ENCODE results near the gene PPP1R13B.

The PPP1R13B gene

GRCh38 chr14:103770902-103771301 is 76.5 kb downstream of the PPP1R13B start:
- DNase-seq: no peak

- DNase-seq: no peak
Measured at GRCh38 chr14:103770500-103770899, 76.9 kb downstream of the PPP1R13B start.

GRCh38 chr14:103767336-103767894 is 80.0 kb downstream of the PPP1R13B start:
- DNase-seq: no peak

GRCh38 chr14:103765526-103765925 is 81.8 kb downstream of the PPP1R13B start:
- DNase-seq: no peak

- DNase-seq: no peak
Measured at GRCh38 chr14:103763730-103764488, 83.5 kb downstream of the PPP1R13B start.

- no peak for DNase-seq
Measured at GRCh38 chr14:103762541-103762940, 84.8 kb downstream of the PPP1R13B start.

- no peak for DNase-seq
Measured at GRCh38 chr14:103762036-103762435, 85.3 kb downstream of the PPP1R13B start.

DNA sequence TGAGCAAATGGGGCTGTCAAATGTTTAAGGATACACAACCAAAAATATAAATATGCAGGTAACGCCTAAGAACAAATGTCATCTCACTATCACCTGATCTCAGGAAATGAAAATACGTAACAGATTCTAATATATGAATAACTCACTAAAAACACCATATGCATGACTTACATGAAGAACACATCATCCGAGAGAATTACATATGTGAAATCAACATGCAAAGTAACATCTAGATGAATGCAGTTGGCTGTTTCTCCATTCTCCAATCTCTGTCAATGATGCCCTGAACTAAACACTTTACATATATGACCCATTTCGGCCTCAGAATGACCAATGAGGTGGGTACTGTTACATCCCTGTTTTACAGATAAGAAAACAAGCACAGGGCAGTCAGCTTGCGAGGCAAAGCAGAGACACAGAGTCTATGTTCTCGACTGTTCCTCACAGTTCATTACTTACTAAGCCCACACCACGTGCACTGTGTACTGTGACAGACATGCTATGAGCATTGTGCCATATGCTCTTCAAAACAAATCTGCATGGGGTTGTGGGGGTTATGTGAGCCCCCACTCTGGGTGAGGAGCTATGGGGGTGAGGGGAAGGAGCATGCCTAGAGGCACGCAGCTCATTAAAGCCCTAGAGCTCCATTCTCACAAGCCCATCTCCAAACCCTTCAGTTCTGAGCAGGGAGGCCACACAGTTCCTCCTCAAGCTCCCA is 89.2 kb downstream of the PPP1R13B start:
- no peak for DNase-seq

DNA sequence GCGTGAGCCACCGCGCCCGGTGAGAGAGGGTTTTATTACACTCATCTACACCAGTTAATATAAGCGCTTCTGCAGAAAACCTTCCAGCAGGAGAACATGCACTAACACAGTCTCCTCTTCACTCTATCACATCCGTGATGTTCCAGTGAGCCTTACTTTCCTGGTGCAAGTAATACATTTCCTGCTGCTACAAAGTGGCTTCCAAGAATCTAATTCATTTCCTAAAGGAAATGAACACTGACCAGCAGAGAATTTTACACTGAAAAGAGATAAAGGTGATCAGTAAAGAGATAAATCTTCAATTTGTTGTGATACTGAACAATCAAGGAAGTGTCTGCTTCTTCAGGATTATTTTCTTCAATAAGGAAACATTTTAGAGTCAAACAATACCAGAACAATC is 92.3 kb downstream of the PPP1R13B start:
- no peak for DNase-seq

GRCh38 chr14:103753774-103754173 is 93.6 kb downstream of the PPP1R13B start:
- DNase-seq: no peak

- DNase-seq: no peak
Measured at GRCh38 chr14:103749860-103750259, 97.5 kb downstream of the PPP1R13B start.

- no peak for DNase-seq
Measured at GRCh38 chr14:103749452-103749851, 97.9 kb downstream of the PPP1R13B start.

DNA sequence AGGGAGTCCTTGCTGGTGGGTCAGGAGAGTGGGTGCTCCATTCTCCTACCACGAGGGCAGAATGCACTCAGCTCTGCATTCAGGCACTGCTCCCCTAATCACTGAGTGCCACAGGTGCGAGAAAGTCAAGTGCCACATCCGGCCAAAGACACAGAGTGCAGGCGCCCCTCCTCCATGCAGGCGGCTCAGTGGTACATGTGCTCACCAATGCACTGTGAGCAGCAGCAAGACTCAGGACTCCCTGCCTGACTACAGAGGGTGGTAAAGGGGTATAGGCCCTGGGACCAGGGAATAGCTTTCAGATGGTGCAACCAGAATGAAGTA is 98.9 kb downstream of the PPP1R13B start:
- no peak for DNase-seq

GRCh38 chr14:103746701-103747100 is 100.7 kb downstream of the PPP1R13B start:
- DNase-seq: no peak

- DNase-seq: no peak
Measured at GRCh38 chr14:103745424-103745823, 102.0 kb downstream of the PPP1R13B start.

GRCh38 chr14:103744621-103745395 is 102.6 kb downstream of the PPP1R13B start:
- DNase-seq: no peak

GRCh38 chr14:103743691-103744090 is 103.7 kb downstream of the PPP1R13B start:
- DNase-seq: no peak

DNA sequence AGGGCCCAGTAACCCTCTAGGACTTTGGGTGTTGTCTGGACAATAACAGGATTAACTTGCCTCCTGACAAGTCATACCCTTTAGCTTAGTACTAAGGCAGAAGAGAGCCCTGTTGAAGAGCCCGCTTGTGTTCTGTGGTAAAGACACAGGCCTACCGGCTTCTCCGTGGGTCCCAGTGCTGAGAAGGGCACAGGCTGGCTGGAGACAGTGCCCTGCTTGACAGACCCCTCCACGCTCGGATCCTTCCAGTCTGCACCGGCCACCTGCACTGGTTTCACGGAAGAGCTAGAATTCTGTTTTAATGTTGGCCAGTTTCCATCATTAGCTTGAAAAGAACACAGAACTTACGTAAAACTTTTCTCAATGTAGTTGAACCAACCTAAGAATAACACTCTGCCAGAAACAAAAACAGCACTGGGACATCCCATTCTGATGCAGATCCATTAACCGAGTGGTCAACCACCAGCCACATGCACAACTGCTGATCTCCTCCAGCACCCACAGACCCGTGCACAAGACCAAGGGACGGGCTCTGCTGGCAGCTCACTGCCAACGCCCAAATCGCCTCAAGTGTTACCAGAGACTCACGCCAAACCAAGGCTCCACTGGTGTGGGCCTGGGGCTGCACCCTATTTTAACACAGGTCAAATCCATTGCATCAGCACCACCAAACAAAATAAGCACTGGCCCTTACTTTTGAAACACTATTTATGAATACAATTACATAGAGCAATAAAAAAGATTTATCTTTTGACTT is 104.7 kb downstream of the PPP1R13B start:
- no peak for DNase-seq

GRCh38 chr14:103741876-103742275 is 105.5 kb downstream of the PPP1R13B start:
- DNase-seq: no peak

DNA sequence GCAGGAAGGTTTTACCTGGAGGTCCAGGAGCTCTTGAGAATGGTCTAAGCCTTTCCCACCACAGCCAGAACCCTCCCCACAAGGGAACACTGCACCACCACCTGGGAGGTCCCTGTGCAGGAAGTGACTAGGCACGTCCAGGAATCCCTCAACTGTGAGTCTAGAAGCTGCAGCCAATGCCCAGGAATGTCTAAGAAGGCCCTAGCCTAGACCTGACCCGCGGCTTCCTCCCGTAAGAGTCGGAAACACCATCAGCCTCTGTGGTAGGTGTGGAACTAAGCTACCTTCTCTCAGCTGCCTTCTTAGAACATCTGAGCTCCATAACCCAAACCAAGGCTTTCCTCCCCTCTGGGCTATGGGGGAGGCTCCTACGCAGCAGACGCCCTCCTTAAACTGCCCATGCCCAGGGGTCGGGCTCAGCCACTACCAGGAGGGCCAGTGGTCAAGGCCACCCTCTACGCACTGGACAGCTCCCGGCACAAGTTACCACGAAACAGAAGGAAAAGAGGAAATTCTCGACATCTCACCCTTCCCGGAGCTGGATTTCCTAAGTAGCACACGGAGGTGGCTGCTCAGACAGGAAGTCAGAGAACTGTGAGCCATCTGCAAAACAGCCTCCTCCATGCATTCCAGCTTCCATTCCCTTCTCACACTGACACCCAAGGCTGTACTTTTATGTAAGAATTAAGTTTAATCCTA is 106.2 kb downstream of the PPP1R13B start:
- no peak for DNase-seq

- no peak for DNase-seq
Measured at GRCh38 chr14:103739793-103740501, 107.4 kb downstream of the PPP1R13B start.

DNA sequence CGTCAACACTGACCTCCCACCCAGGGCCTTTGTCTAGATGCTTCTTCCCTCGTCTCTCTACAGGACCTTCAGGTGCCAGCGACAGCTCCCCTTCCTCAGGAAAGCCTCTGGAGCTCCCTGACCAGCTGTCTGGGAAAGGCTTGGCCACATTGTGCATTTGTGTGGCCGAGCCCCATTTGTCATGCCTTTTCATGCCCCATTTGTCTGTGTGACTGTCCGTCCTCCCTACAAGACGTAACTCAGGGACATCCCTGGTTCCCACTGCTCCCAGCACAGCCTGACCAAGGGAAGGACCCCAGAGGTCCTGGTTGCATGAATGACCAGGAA is 107.9 kb downstream of the PPP1R13B start:
- DNase-seq: no peak

Data from right hindlimb (tissue), 1 donor.